ENCODE measurements around the gene PRKCSH. TPM values are rescaled to one million over a fixed set of nuclear protein-coding genes. Genes with fewer than 3 reads are reported as not detected.
A peak's percentile ranks its signal among the peaks of the same experiment; 100 is the strongest.

PRKCSH gene
- total RNA-seq, 2 donors from 2014 or later, result 308 to 434 TPM

DNA sequence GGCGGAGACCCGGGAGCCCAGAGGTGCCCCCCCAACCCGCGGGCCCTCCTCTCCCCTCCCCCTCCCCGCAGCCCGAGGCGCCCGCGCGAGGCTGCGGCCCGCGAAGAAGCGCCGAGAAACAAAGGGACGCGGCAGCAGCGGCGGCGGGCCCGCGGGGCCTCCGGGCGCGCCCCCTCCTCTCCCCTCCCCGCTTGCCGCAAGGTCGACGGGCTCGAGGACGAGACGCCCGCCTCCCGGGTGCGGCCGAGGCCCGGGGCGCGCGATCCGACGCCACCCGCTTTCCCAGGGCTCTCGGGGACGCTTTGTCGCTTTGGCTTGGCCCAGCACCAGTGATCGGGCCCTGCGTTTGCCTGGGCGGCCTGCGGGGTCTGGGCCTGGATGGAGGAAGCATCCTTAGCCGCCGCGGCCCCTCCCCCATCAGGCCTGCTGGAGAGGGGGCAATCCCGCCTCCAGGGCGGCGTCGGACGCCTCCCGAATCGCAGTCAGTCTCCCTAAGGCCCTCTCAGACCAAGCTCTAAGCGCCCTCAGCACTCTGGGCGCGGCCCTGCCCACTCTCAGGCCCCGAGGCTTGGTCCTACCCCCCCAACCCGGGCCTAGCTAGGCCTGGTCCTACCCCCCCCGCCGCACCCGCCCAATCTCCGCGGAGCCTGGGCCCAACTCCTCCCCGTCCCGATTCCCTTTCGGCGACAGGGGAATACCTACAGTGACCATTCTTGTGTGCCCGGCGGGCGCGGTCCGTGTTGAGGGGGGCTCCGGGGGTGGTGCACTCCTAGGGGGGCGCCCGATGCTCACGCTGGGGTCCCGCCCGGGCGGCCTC, 44.7 kb downstream of the PRKCSH start:
- Histone ChIP-seq H3K9me3 (no peaks in the 10 kb centered on the region), H3K4me3 (no peak overlapping the region), H3K27ac (no peak overlapping the region), H3K4me1 (peaks cover 15% of the 10 kb centered on the region), H3K9ac (ENCODE audit: low read depth in 2 of 2, low read length in 2 of 2) (no peak overlapping the region), H3K27me3 (peaks cover 39% of the 10 kb centered on the region), H3K36me3 (no peaks in the 10 kb centered on the region)
- no peak for DNase-seq
- TF ChIP-seq, protein P1, sequence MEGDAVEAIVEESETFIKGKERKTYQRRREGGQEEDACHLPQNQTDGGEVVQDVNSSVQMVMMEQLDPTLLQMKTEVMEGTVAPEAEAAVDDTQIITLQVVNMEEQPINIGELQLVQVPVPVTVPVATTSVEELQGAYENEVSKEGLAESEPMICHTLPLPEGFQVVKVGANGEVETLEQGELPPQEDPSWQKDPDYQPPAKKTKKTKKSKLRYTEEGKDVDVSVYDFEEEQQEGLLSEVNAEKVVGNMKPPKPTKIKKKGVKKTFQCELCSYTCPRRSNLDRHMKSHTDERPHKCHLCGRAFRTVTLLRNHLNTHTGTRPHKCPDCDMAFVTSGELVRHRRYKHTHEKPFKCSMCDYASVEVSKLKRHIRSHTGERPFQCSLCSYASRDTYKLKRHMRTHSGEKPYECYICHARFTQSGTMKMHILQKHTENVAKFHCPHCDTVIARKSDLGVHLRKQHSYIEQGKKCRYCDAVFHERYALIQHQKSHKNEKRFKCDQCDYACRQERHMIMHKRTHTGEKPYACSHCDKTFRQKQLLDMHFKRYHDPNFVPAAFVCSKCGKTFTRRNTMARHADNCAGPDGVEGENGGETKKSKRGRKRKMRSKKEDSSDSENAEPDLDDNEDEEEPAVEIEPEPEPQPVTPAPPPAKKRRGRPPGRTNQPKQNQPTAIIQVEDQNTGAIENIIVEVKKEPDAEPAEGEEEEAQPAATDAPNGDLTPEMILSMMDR (IDR thresholded peaks at IDR 0.05), result no peak
- intact Hi-C loops (cut with DNase I), result no loop called here

DNA sequence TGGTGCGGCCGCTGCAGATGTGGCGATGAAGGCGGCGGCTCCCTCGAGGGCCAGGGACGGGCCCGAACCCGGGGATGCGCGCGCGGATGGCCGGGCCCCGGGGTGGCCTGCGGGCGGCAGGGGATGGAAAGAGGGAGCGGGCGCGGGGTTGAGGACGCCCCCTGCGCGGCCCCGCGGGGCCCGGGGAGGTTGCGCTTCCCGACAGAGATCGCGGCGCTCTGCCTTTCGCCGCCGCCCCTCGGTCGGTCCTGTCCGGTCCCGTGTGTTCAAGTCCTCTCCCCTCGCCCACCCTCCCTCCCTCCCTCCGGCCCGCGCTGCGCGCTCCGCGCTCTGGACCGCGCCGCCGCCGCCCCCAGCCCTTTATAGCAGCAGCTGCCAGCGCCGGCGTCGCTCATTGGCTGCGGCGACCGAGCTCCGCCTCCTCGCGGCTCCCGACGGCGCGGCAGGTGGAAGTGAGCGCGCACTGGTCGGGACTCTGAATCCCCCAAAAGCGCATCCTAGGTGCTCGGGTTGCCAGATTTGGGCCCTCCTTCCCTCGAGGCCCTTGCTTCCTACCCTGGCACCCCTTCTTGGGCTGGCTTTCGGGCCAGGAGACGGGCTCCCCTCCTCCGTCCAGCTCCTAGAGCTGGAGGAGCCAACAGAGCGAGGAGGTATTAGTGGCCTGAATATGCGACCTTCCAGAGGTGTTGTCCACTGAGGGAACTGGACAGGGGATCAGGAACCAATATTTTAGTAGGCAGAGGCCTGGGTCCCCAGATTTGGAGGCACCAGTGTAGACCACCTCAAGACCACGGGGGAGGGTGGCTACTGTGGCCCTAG, 45.5 kb downstream of the PRKCSH start, which contains the start of gene ELAVL3:
Gene ELAVL3 (minus strand): TSS at position 332 of the 819 bp plus-strand sequence. CDS start 438 bp downstream, outside the sequence.
- DNase-seq, result no peak
- no peak within 1 kb of the TSS for H3K4me3 ChIP-seq
- H3K27me3 ChIP-seq, result peaks cover 39% of the 10 kb centered on the region
- H3K36me3 ChIP-seq, result no peaks in the 10 kb centered on the region
- intact Hi-C loops (cut with DNase I), result no loop called here
- H3K9ac ChIP-seq (ENCODE audit: low read depth in 2 of 2, low read length in 2 of 2), result no peak within 1 kb of the TSS
- no peak within 1 kb of the TSS for H3K27ac ChIP-seq
- peaks cover 15% of the 10 kb centered on the region for H3K4me1 ChIP-seq
- no peaks in the 10 kb centered on the region for H3K9me3 ChIP-seq
- TF ChIP-seq, protein P1 (IDR thresholded peaks at IDR 0.05), result no peak

DNA sequence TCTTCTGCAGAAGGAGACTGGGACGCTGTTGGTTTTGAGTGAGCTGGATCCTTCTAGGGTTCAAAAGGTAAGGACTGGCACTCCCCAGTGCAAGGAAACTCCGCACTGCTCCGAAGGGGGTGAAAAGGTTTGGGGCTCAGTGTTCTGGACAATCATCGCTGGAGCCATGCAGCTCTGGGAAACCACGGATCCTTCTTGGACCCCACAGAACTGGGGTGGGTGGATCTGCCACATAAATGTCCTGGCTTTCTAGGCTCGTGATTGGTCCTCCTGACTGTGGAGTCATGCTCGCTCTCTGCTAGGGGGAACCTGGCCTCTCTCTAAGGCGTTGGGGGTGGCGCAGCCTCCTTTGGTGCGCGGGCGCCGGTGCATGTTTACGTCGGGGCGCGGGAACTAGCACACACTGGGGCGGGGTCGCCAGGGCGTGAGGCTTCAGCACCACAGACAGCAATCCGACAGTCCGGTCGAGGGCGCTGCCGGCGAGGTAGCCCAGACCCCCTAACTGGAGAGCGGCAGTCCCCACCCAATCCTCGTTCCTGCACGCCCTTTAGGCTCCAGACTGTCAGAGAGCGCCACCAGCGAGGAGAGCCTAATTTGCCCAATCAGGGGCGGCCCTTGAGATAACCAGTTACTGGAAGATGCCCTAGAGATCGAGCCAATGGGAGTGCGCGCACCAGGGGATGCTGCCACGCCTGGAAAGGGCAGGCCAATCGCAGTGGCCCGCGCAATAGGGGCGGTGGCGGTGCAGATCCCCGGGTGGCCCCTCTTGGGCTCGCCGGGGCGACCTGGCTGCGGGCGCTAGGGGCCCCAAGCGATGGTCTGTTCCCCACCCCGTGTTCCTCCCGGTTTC, 46.3 kb downstream of the PRKCSH start:
- H3K9ac ChIP-seq (ENCODE audit: low read depth in 2 of 2, low read length in 2 of 2), result no peak overlapping the region
- H3K27me3 ChIP-seq, result peaks cover 39% of the 10 kb centered on the region
- intact Hi-C loops (cut with DNase I), result no loop called here
- peak overlapping the region; percentile 22 for H3K4me3 ChIP-seq
- peak; percentile 51 for DNase-seq
- no peaks in the 10 kb centered on the region for H3K36me3 ChIP-seq
- no peaks in the 10 kb centered on the region for H3K9me3 ChIP-seq
- no peak overlapping the region for H3K27ac ChIP-seq
- peaks cover 15% of the 10 kb centered on the region for H3K4me1 ChIP-seq
- TF ChIP-seq, protein P1 (IDR thresholded peaks at IDR 0.05), result no peak

DNA sequence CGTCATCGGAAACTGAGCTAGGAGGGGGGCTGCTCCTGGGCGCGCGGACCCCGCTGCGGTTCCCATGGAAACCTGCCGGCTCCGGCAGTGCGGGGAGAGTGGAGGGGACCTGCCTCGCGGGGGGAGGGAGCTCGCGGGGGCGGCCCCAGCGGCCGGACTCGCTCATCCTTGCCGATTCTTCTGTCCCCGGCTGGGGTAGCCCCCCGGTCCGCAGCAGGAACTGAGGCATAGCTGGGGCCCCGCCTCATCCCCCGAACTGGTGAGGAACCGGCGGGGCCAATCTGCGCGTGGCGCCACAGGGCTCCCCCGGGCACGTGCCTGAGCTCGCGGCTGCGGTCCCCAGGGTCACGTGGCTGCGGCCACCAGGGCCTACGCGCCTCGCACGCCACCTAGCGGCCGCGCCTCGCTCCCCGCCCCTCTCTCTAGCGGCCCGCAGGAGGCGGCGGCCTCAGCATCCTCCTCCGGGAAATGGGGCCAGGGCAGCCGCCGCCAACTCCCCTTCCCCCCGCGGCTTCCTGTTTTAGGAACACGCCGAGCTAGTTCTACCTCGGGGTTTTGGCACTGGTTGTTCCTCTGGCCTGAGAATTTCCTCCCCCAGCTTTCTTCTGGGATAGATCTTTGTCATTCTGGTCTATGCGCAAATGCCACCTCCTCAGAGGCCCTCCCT, 47.1 kb downstream of the PRKCSH start:
- Histone ChIP-seq H3K9me3 (no peaks in the 10 kb centered on the region), H3K4me3 (peak overlapping the region; percentile 22), H3K36me3 (no peaks in the 10 kb centered on the region), H3K27ac (no peak overlapping the region), H3K27me3 (peaks cover 39% of the 10 kb centered on the region), H3K4me1 (peaks cover 15% of the 10 kb centered on the region), H3K9ac (ENCODE audit: low read depth in 2 of 2, low read length in 2 of 2) (no peak overlapping the region)
- TF ChIP-seq, protein P1 (IDR thresholded peaks at IDR 0.05), result peak; percentile 96
- DNase-seq, result peak; percentile 81
- intact Hi-C loops (cut with DNase I), result no loop called here
